ENCODE results near the gene TMEM17. TPM values are rescaled to one million over a fixed set of nuclear protein-coding genes. Genes with fewer than 3 reads are reported as not detected.

The TMEM17 gene
- total and polyA plus RNA-seq, 9 donors: 0.94 to 3.0 (median 2.3) TPM

GRCh38 chr2:62462211-62462610, 43.8 kb downstream of the TMEM17 start:
- H3K9me3 ChIP-seq: no peaks in the 10 kb centered on the region
- no peak for DNase-seq
- H3K4me1 ChIP-seq (ENCODE audit: insufficient read depth): peaks cover 12% of the 10 kb centered on the region
- no peaks in the 10 kb centered on the region for H3K36me3 ChIP-seq
- no peak for TF ChIP-seq CTCF (IDR thresholded peaks at IDR 0.05)
- TF ChIP-seq EP300 (IDR thresholded peaks at IDR 0.05): no peak
- no peak for TF ChIP-seq POLR2A (IDR thresholded peaks at IDR 0.05)
- no peak overlapping the region for H3K27ac ChIP-seq
- no peak overlapping the region for H3K4me3 ChIP-seq
- intact Hi-C loops (cut with DNase I): loop anchor here in 2 of 4 donors (5.0 to 10.0 kb wide), 2 partner anchors 113 to 305 kb away; no protein-coding TSS in a partner anchor
- 91 to 98% (median 96%) methylated on average over 2 of the region's 2 CpGs for WGBS, 3 donors
- H3K27me3 ChIP-seq: no peaks in the 10 kb centered on the region

GRCh38 chr2:62461707-62462106, 44.3 kb downstream of the TMEM17 start:
- no peak overlapping the region for H3K27ac ChIP-seq

GRCh38 chr2:62461017-62461553, 44.9 kb downstream of the TMEM17 start:
- TF ChIP-seq POLR2A (IDR thresholded peaks at IDR 0.05): no peak
- TF ChIP-seq CTCF (IDR thresholded peaks at IDR 0.05): no peak
- no peak for TF ChIP-seq EP300 (IDR thresholded peaks at IDR 0.05)
- no peak overlapping the region for H3K27ac ChIP-seq
- H3K27me3 ChIP-seq: no peaks in the 10 kb centered on the region
- intact Hi-C loops (cut with DNase I): loop anchor here in 2 of 4 donors (5.0 to 10.0 kb wide), 2 partner anchors 114 to 306 kb away; no protein-coding TSS in a partner anchor
- 90 to 97% (median 95%) methylated on average over 4 of the region's 4 CpGs for WGBS, 3 donors
- H3K4me3 ChIP-seq: no peak overlapping the region
- peaks cover 5% of the 10 kb centered on the region for H3K4me1 ChIP-seq (ENCODE audit: insufficient read depth)
- no peak for DNase-seq
- no peaks in the 10 kb centered on the region for H3K9me3 ChIP-seq
- no peaks in the 10 kb centered on the region for H3K36me3 ChIP-seq

More at GRCh38 chr2:62461707-62462106, 44.3 kb downstream of the TMEM17 start:
- no peaks in the 10 kb centered on the region for H3K27me3 ChIP-seq
- no peak for DNase-seq
- intact Hi-C loops (cut with DNase I): loop anchor here in 2 of 4 donors (5.0 to 10.0 kb wide), 2 partner anchors 113 to 306 kb away; no protein-coding TSS in a partner anchor
- TF ChIP-seq EP300 (IDR thresholded peaks at IDR 0.05) (no peak), CTCF (IDR thresholded peaks at IDR 0.05) (no peak), POLR2A (IDR thresholded peaks at IDR 0.05) (no peak)
- 78 to 84% (median 84%) methylated on average over 4 of the region's 4 CpGs for WGBS, 3 donors
- no peak overlapping the region for H3K4me3 ChIP-seq
- H3K36me3 ChIP-seq: no peaks in the 10 kb centered on the region
- peaks cover 10% of the 10 kb centered on the region for H3K4me1 ChIP-seq (ENCODE audit: insufficient read depth)
- H3K9me3 ChIP-seq: no peaks in the 10 kb centered on the region

GRCh38 chr2:62460175-62460574, 45.8 kb downstream of the TMEM17 start:
- H3K9me3 ChIP-seq: no peaks in the 10 kb centered on the region
- H3K4me1 ChIP-seq (ENCODE audit: insufficient read depth): peaks cover 5% of the 10 kb centered on the region
- H3K36me3 ChIP-seq: no peaks in the 10 kb centered on the region
- no peak overlapping the region for H3K4me3 ChIP-seq
- intact Hi-C loops (cut with DNase I): loop anchor here in 2 of 4 donors (5.0 to 10.0 kb wide), 2 partner anchors 115 to 307 kb away; no protein-coding TSS in a partner anchor
- 85 to 92% (median 86%) methylated on average over 5 of the region's 5 CpGs for WGBS, 3 donors
- DNase-seq: no peak
- H3K27ac ChIP-seq: no peak overlapping the region
- TF ChIP-seq CTCF (IDR thresholded peaks at IDR 0.05) (no peak), EP300 (IDR thresholded peaks at IDR 0.05) (no peak), POLR2A (IDR thresholded peaks at IDR 0.05) (no peak)
- H3K27me3 ChIP-seq: no peaks in the 10 kb centered on the region

Data from ovary (tissue), 9 donors.